ENCODE data around the gene HGFAC. TPM values are rescaled to one million over a fixed set of nuclear protein-coding genes. Genes with fewer than 3 reads are reported as not detected.

HGFAC gene
- total RNA-seq, 3 donors from 2014 or later: 0.95 TPM; not detected in 2

- peaks cover 11% of the 10 kb centered on the region for H3K4me1 ChIP-seq (ENCODE audit: low read depth)
- no peaks in the 10 kb centered on the region for H3K9me3 ChIP-seq
- no peak for ATAC-seq
- intact Hi-C loops (cut with DNase I, micrococcal nuclease): no loop called here
- no peaks in the 10 kb centered on the region for H3K36me3 ChIP-seq (ENCODE audit: low read depth)
- no peak overlapping the region for H3K4me3 ChIP-seq
- no peak for DNase-seq
- TF ChIP-seq CTCF (IDR thresholded peaks at IDR 0.05): no peak
Observed at GRCh38 chr4:3468154-3468553, 26.4 kb downstream of the HGFAC start.

GRCh38 chr4:3468804-3469203 lies 27.0 kb downstream of the HGFAC start:
- H3K36me3 ChIP-seq (ENCODE audit: low read depth): no peaks in the 10 kb centered on the region
- DNase-seq (no peak), ATAC-seq (no peak)
- peaks cover 8% of the 10 kb centered on the region for H3K4me1 ChIP-seq (ENCODE audit: low read depth)
- no peak overlapping the region for H3K4me3 ChIP-seq
- no peaks in the 10 kb centered on the region for H3K9me3 ChIP-seq
- intact Hi-C loops (cut with DNase I, micrococcal nuclease): no loop called here
- no peak for TF ChIP-seq CTCF (IDR thresholded peaks at IDR 0.05)

GRCh38 chr4:3469386-3470243 lies 27.8 kb downstream of the HGFAC start:
- H3K4me3 ChIP-seq: no peak overlapping the region
- H3K9me3 ChIP-seq: no peaks in the 10 kb centered on the region
- no peaks in the 10 kb centered on the region for H3K36me3 ChIP-seq (ENCODE audit: low read depth)
- TF ChIP-seq CTCF (IDR thresholded peaks at IDR 0.05): no peak
- ATAC-seq (no peak), DNase-seq (peak in 2 of 3 donors; percentile 22 to 43)
- intact Hi-C loops (cut with DNase I, micrococcal nuclease): no loop called here
- peaks cover 8% of the 10 kb centered on the region for H3K4me1 ChIP-seq (ENCODE audit: low read depth)

- Histone ChIP-seq H3K4me1 (ENCODE audit: low read depth) (peaks cover 8% of the 10 kb centered on the region), H3K9me3 (no peaks in the 10 kb centered on the region), H3K4me3 (no peak overlapping the region), H3K36me3 (ENCODE audit: low read depth) (no peaks in the 10 kb centered on the region)
- ATAC-seq (peak; percentile 43), DNase-seq (peak; percentile 34 to 69 (median 46))
- no peak for TF ChIP-seq CTCF (IDR thresholded peaks at IDR 0.05)
- intact Hi-C loops (cut with DNase I, micrococcal nuclease): no loop called here
Observed at GRCh38 chr4:3470244-3471097, 28.7 kb downstream of the HGFAC start.

- no peaks in the 10 kb centered on the region for H3K9me3 ChIP-seq
- peaks cover 8% of the 10 kb centered on the region for H3K4me1 ChIP-seq (ENCODE audit: low read depth)
- no peaks in the 10 kb centered on the region for H3K36me3 ChIP-seq (ENCODE audit: low read depth)
- intact Hi-C loops (cut with DNase I, micrococcal nuclease): no loop called here
- TF ChIP-seq CTCF (IDR thresholded peaks at IDR 0.05): no peak
- ATAC-seq: no peak
- H3K4me3 ChIP-seq: no peak overlapping the region
- DNase-seq: peak in 2 of 3 donors; percentile 18 to 40
Observed at GRCh38 chr4:3471098-3471760, 29.5 kb downstream of the HGFAC start.
